HCT116 (cell line): ENCODE results near the gene FAM13A. TPM values are rescaled to one million over a fixed set of nuclear protein-coding genes. Genes with fewer than 3 reads are reported as not detected.

Experiments used
- ATAC-seq: fragments of 200-7000 bp; cut with Tn5 transposase; 2 replicates; pipeline ENCODE4 v1.9.1; 2020; ENCODE audit warnings: mild to moderate bottlenecking, moderate library complexity
- BruUV-seq: library from RNA; stranded (reverse); fragments of 400-500 nt; replicated peaks from 2 replicates; lab custom pipeline; 2021; lab: Mats Ljungman, UMichigan
- CTCF ChIA-PET: fragments of 300-600 bp; sonication (Branson Sonifier 250); formaldehyde crosslinking; loops from one replicate; lab custom pipeline; 2021; ENCODE audit warnings: antibody characterized with exemption; lab: Charles Lee
- POLR2A ChIA-PET: fragments of 300-600, 350-600 bp; sonication (Branson Sonifier 250); formaldehyde crosslinking; loops from one replicate; lab custom pipeline; 2021; ENCODE audit warnings: antibody characterized with exemption; lab: Charles Lee
- RAD21 ChIA-PET, 2 experiments: fragments of 300-600 bp; sonication (Branson Sonifier 250); formaldehyde crosslinking; loops; one replicate each; lab custom pipeline; 2023; ENCODE audit warnings: low total read pairs in 2 of 2; ENCODE audit not compliant: uncharacterized antibody in 2 of 2, unreplicated experiment in 2 of 2, low non-redundant PET in 1 of 2; lab: Charles Lee
- DNase-seq: peaks from one replicate; pipeline ENCODE4 v3.0.0-alpha.2; 2010; ENCODE audit warnings: low read depth, low spot score
- H2AFZ ChIP-seq: fragments of 200-600 bp; shearing (Covaris generic), sonication (generic); 2 replicates; pipeline ENCODE4 v1.6.1; 2017; ENCODE audit warnings: low read depth, mixed run types, mixed read lengths, antibody characterized with exemption, low read length; ENCODE audit not compliant: poor library complexity, severe bottlenecking
- H3K27ac ChIP-seq: 2 replicates; pipeline ENCODE4 v1.5.1; 2012; ENCODE audit warnings: low read depth, low read length
- H3K27me3 ChIP-seq: fragments of 200-600 bp; sonication (generic); 2 replicates; pipeline ENCODE4 v1.6.1; 2016; ENCODE audit warnings: mixed run types, low read length, mixed read lengths; ENCODE audit not compliant: insufficient read depth
- H3K36me3 ChIP-seq, 2 experiments: fragments of 200-500 bp in 1 of 2; fragments of 200-600 bp in 1 of 2; sonication (Bioruptor generic) in 1 of 2; sonication (generic) in 1 of 2; 2 replicates each; pipeline versions ENCODE4 v1.5.1 to v1.6.1; 2014 to 2016; ENCODE audit warnings: low read length in 2 of 2, inconsistent platforms in 1 of 2, mixed read lengths in 1 of 2, mixed run types in 1 of 2; ENCODE audit not compliant: insufficient read depth in 2 of 2, control insufficient read depth in 1 of 2
- H3K4me1 ChIP-seq, 2 experiments: fragments of 200-600 bp in 1 of 2; sonication (generic) in 1 of 2; 2 replicates each; pipeline versions ENCODE4 v1.5.1 to v1.6.1; 2012 to 2017; ENCODE audit warnings: low read length in 2 of 2, inconsistent platforms in 1 of 2, mild to moderate bottlenecking in 1 of 2, mixed read lengths in 1 of 2, mixed run types in 1 of 2, moderate library complexity in 1 of 2; ENCODE audit not compliant: insufficient read depth in 2 of 2, control insufficient read depth in 1 of 2
- H3K4me2 ChIP-seq: fragments of 200-600 bp; sonication (generic); 2 replicates; pipeline ENCODE4 v1.6.1; 2017; ENCODE audit warnings: mixed run types, low read length, mixed read lengths
- H3K4me3 ChIP-seq, 2 experiments: fragments of 200-600 bp in 1 of 2; sonication (generic) in 1 of 2; replicated peaks in 1 of 2; 2 replicates each; pipeline ENCODE4 v1.5.1; 2011 to 2016; ENCODE audit warnings: low read length in 2 of 2, control low read depth in 1 of 2, low read depth in 1 of 2, mild to moderate bottlenecking in 1 of 2, mixed read lengths in 1 of 2, mixed run types in 1 of 2
- H3K79me2 ChIP-seq: fragments of 200-600 bp; sonication (generic); 2 replicates; pipeline ENCODE4 v1.6.1; 2017; ENCODE audit warnings: mild to moderate bottlenecking, mixed run types, low read length, moderate library complexity, mixed read lengths; ENCODE audit not compliant: insufficient read depth
- H3K9ac ChIP-seq: fragments of 200-600 bp; sonication (generic); 2 replicates; pipeline ENCODE4 v1.6.1; 2016; ENCODE audit warnings: low read length, mixed read lengths
- H3K9me2 ChIP-seq: fragments of 200-600 bp; sonication (generic), shearing (Covaris generic); 2 replicates; pipeline ENCODE4 v1.6.1; 2017; ENCODE audit warnings: mixed run types, mild to moderate bottlenecking, moderate library complexity; ENCODE audit not compliant: insufficient read depth
- H3K9me3 ChIP-seq, 2 experiments: fragments of 200-500 bp in 1 of 2; fragments of 200-600 bp in 1 of 2; sonication (Bioruptor generic) in 1 of 2; sonication (generic) in 1 of 2; 2 replicates each; pipeline ENCODE4 v1.6.1; 2014 to 2017; ENCODE audit warnings: low read length in 2 of 2, mixed read lengths in 2 of 2, inconsistent platforms in 1 of 2, low read depth in 1 of 2, mild to moderate bottlenecking in 1 of 2, mixed run types in 1 of 2, moderate library complexity in 1 of 2; ENCODE audit not compliant: control insufficient read depth in 1 of 2, insufficient read depth in 1 of 2
- H4K20me1 ChIP-seq: fragments of 200-600 bp; sonication (generic), shearing (Covaris generic); 2 replicates; pipeline ENCODE4 v1.6.1; 2017; ENCODE audit warnings: mixed run types, mild to moderate bottlenecking, moderate library complexity; ENCODE audit not compliant: insufficient read depth
- EGR1 ChIP-seq: IDR thresholded peaks from 2 replicates; pipeline ENCODE4 v1.6.1; 2012; ENCODE audit warnings: low read depth
- EZH2 ChIP-seq: fragments of 200-600 bp; sonication (generic); IDR thresholded peaks from 2 replicates; pipeline ENCODE4 v1.6.1; 2017; ENCODE audit warnings: antibody characterized with exemption, mixed run types
- EZH2phosphoT487 ChIP-seq: fragments of 200-600 bp; IDR thresholded peaks from 2 replicates; pipeline ENCODE4 v1.6.1; 2018; ENCODE audit warnings: antibody characterized with exemption, borderline replicate concordance
- FOSL1 ChIP-seq: IDR thresholded peaks from 2 replicates; pipeline ENCODE4 v1.6.1; 2012; ENCODE audit warnings: low read depth
- MAX ChIP-seq: IDR thresholded peaks from 2 replicates; pipeline ENCODE4 v1.6.1; 2012
- POLR2AphosphoS5 ChIP-seq: IDR thresholded peaks from 2 replicates; pipeline ENCODE4 v1.6.1; 2011; ENCODE audit warnings: mild to moderate bottlenecking, low read depth, low read length, moderate library complexity
- RAD21 ChIP-seq: IDR thresholded peaks from 2 replicates; pipeline ENCODE4 v1.6.1; 2012; ENCODE audit warnings: low read depth, mild to moderate bottlenecking
- SRF ChIP-seq: IDR thresholded peaks from 2 replicates; pipeline ENCODE4 v1.6.1; 2012; ENCODE audit warnings: low read depth
- ZBTB33 ChIP-seq: IDR thresholded peaks from 2 replicates; pipeline ENCODE4 v1.6.1; 2011; ENCODE audit warnings: mild to moderate bottlenecking, low read length, moderate library complexity; ENCODE audit not compliant: insufficient replicate concordance; ENCODE audit errors: extremely low read depth
- ZFX ChIP-seq: fragments of 450-650 bp; IDR thresholded peaks from 2 replicates; pipeline ENCODE4 v1.6.1; 2017
- intact Hi-C: fragments of 100-400 bp; cut with micrococcal nuclease; formaldehyde crosslinking; loops from 2 replicates; pipeline ENCODE4 v1.10.0; 2022
- total RNA-seq: library from RNA; stranded (reverse); gene quantifications from one replicate; pipeline ENCODE4 v1.2.1, GENCODE V29; 2021; ENCODE audit not compliant: unreplicated experiment

FAM13A gene
- total RNA-seq, 1 experiment from 2014 or later: 17.2 TPM

GRCh38 chr4:89054627-89055026 lies 2.4 kb downstream of the FAM13A start:
- intact Hi-C loops: no loop called here
- Histone ChIP-seq H3K9ac (no peak overlapping the region), H3K4me1 (peaks cover 0 to 17% of the 10 kb centered on the region in 2 experiments; a peak in 2 of 4 replicates), H3K27me3 (no peaks in the 10 kb centered on the region), H3K9me2 (no peaks in the 10 kb centered on the region), H2AFZ (no peak overlapping the region), H3K4me3 (no peak overlapping the region), H3K4me2 (no peak overlapping the region), H3K36me3 (no peaks in the 10 kb centered on the region), H4K20me1 (no peaks in the 10 kb centered on the region), H3K79me2 (peaks cover 70% of the 10 kb centered on the region), H3K27ac (no peak overlapping the region), H3K9me3 (no peaks in the 10 kb centered on the region)
- BruUV-seq: no TSS peak
- no peak for ATAC-seq
- CTCF ChIA-PET: no interaction called here
- DNase-seq: no peak
- TF ChIP-seq RAD21 (no peak), EGR1 (no peak), EZH2phosphoT487 (no peak), FOSL1 (no peak), SRF (no peak), ZFX (no peak), EZH2 (no peak), ZBTB33 (no peak)
- POLR2A ChIA-PET: no interaction called here
- RAD21 ChIA-PET: no interaction called here

- BruUV-seq: no TSS peak
- POLR2A ChIA-PET: no interaction called here
- RAD21 ChIA-PET: no interaction called here
- Histone ChIP-seq H3K79me2 (peaks cover 90% of the 10 kb centered on the region), H3K4me3 (no peak overlapping the region), H3K4me2 (no peak overlapping the region), H2AFZ (no peak overlapping the region), H3K27me3 (no peaks in the 10 kb centered on the region), H3K9ac (no peak overlapping the region), H3K27ac (no peak overlapping the region), H3K9me3 (no peaks in the 10 kb centered on the region), H3K4me1 (no peaks in the 10 kb centered on the region), H4K20me1 (no peaks in the 10 kb centered on the region), H3K9me2 (no peaks in the 10 kb centered on the region), H3K36me3 (no peaks in the 10 kb centered on the region)
- DNase-seq (no peak), ATAC-seq (no peak)
- intact Hi-C loops: no loop called here
- TF ChIP-seq POLR2AphosphoS5 (no peak), MAX (no peak)
- TF ChIP-seq, all 23 proteins: peak for 0
- CTCF ChIA-PET: no interaction called here
Observed at GRCh38 chr4:89049853-89050252, 7.1 kb downstream of the FAM13A start.
